Gastroesophageal sphincter (tissue), 4 donors: Measurements from ENCODE around the gene FAM43B. TPM values are rescaled to one million over a fixed set of nuclear protein-coding genes. Genes with fewer than 3 reads are reported as not detected.

Experiments used
- ATAC-seq: fragments of 150-250 bp; one replicate; pipeline ENCODE4 v1.9.1; 2016; ENCODE audit warnings: mild to moderate bottlenecking, moderate library complexity
- H3K27ac ChIP-seq, 4 donors: fragments of 200-600 bp; sonication (generic) in 3 of 4; 1 replicate in 3 of 4; 2 replicates in 1 of 4; pipeline ENCODE4 v1.5.1; 2016 to 2019
- H3K27me3 ChIP-seq: fragments of 200-600 bp; sonication (generic); one replicate; pipeline ENCODE4 v1.5.1; 2019
- H3K36me3 ChIP-seq, 2 donors: fragments of 200-600 bp; sonication (generic); one replicate each; pipeline ENCODE4 v1.5.1; 2019; ENCODE audit warnings: control low read depth in 1 of 2
- H3K4me1 ChIP-seq, 3 donors: fragments of 200-600 bp; sonication (generic); 1 replicate in 2 of 3; 2 replicates in 1 of 3; pipeline ENCODE4 v1.5.1; 2016 to 2019; ENCODE audit warnings: control low read depth in 2 of 3
- H3K4me3 ChIP-seq, 2 donors: fragments of 200-600 bp; sonication (generic); one replicate each; pipeline ENCODE4 v1.5.1; 2019; ENCODE audit warnings: mild to moderate bottlenecking in 1 of 2, moderate library complexity in 1 of 2
- H3K9me3 ChIP-seq, 3 donors: fragments of 200-600 bp; sonication (generic); one replicate each; pipeline ENCODE4 v1.5.1; 2017 to 2019; ENCODE audit warnings: control low read depth in 2 of 3
- EP300 ChIP-seq: sonication (generic); formaldehyde crosslinking; IDR thresholded peaks from one replicate; pipeline ENCODE4 v1.6.1; 2017; ENCODE audit warnings: antibody characterized with exemption, mild to moderate bottlenecking
- POLR2A ChIP-seq, 2 donors: fragments of 450-650 bp; IDR thresholded peaks; one replicate each; pipeline ENCODE4 v1.6.1; 2017; ENCODE audit warnings: antibody characterized with exemption in 2 of 2, mild to moderate bottlenecking in 2 of 2, moderate library complexity in 1 of 2
- POLR2AphosphoS5 ChIP-seq: sonication (generic); formaldehyde crosslinking; IDR thresholded peaks from one replicate; pipeline ENCODE4 v1.6.1; 2017; ENCODE audit warnings: antibody characterized with exemption
- WGBS, 2 donors: methylation state at CpG; one replicate each; pipeline ENCODE4 v1.1.5; 2018; ENCODE audit warnings: low coverage in 1 of 2; 5-methylcytosine and 5-hydroxymethylcytosine counted together
- total RNA-seq, 4 donors: library from RNA; depleted of rRNA; stranded (reverse); fragments of >200 nt; gene quantifications; one replicate each; pipeline ENCODE4 v1.1.0, GENCODE V29; 2016
- TF ChIP-seq, protein P1 (sequence below), 4 experiments: fragments of 200-600 bp in 2 of 4; fragments of 450-650 bp in 2 of 4; sonication (generic) in 1 of 4; IDR thresholded peaks; one replicate each; pipeline ENCODE4 v1.5.1; 2017 to 2019; ENCODE audit warnings: antibody characterized with exemption in 4 of 4, mild to moderate bottlenecking in 2 of 4, moderate library complexity in 2 of 4

The FAM43B gene
- total RNA-seq, 4 donors from 2014 or later, result 0.62 to 1.3 (median 1.1) TPM

DNA sequence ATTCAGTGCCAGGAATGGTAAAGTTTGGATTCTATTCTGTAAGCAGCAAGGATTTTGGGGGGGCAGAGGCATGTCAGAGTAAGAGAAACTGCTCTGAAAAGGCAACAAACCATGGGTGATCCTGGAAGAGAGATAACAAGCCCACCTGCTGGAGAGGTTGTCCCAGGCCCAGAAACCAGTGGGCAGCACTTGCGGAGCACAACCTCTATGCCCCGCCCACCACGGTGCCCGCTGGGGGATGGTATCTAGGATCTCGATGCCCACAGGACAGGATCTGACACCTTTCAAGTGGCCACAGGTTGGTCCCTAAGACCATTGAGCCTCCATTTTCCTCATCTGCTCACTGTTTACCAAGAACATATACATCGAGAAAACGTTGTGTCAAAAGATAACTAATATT lies 24.2 kb upstream of the FAM43B start:
- Histone ChIP-seq H3K4me3 (no peak overlapping the region), H3K36me3 (no peaks in the 10 kb centered on the region), H3K4me1 (no peaks in the 10 kb centered on the region), H3K27ac (no peak overlapping the region), H3K27me3 (peaks cover 68% of the 10 kb centered on the region), H3K9me3 (no peaks in the 10 kb centered on the region)
- WGBS, 2 donors, result 49 to 66% methylated on average over 6 to 7 of the region's 7 CpGs
- ATAC-seq, result no peak
- no peak for TF ChIP-seq EP300
- no peak for TF ChIP-seq POLR2AphosphoS5
- no peak for TF ChIP-seq POLR2A (IDR thresholded peaks at IDR 0.05)

DNA sequence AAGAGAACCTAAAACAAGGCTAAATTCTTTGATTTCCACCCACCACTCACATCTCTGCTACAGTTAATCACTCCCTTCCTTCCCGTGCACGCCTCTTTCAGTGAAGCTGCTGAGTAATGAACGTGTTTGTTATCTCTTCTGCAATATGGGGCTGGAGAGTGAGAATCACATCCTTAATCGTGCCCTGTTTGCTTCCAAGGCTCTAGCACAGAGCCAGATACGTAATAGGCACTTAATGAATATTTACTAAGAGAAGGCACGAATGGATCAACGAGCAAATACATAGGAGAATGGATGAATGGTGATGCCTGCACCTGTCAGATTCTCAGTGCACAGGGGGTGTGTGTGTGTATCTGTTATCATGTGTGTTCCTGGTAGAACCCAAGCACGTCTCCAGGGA lies 22.1 kb upstream of the FAM43B start:
- no peaks in the 10 kb centered on the region for H3K9me3 ChIP-seq
- TF ChIP-seq POLR2AphosphoS5, result no peak
- TF ChIP-seq EP300, result no peak
- TF ChIP-seq POLR2A (IDR thresholded peaks at IDR 0.05), result no peak
- TF ChIP-seq, protein P1, sequence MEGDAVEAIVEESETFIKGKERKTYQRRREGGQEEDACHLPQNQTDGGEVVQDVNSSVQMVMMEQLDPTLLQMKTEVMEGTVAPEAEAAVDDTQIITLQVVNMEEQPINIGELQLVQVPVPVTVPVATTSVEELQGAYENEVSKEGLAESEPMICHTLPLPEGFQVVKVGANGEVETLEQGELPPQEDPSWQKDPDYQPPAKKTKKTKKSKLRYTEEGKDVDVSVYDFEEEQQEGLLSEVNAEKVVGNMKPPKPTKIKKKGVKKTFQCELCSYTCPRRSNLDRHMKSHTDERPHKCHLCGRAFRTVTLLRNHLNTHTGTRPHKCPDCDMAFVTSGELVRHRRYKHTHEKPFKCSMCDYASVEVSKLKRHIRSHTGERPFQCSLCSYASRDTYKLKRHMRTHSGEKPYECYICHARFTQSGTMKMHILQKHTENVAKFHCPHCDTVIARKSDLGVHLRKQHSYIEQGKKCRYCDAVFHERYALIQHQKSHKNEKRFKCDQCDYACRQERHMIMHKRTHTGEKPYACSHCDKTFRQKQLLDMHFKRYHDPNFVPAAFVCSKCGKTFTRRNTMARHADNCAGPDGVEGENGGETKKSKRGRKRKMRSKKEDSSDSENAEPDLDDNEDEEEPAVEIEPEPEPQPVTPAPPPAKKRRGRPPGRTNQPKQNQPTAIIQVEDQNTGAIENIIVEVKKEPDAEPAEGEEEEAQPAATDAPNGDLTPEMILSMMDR (IDR thresholded peaks at IDR 0.05), result no peak
- H3K4me1 ChIP-seq, result no peaks in the 10 kb centered on the region
- WGBS, 2 donors, result 22 to 44% methylated on average over 6 to 7 of the region's 8 CpGs
- no peak for ATAC-seq
- H3K36me3 ChIP-seq, result no peaks in the 10 kb centered on the region
- no peak overlapping the region for H3K27ac ChIP-seq
- peaks cover 73% of the 10 kb centered on the region for H3K27me3 ChIP-seq
- H3K4me3 ChIP-seq, result no peak overlapping the region

DNA sequence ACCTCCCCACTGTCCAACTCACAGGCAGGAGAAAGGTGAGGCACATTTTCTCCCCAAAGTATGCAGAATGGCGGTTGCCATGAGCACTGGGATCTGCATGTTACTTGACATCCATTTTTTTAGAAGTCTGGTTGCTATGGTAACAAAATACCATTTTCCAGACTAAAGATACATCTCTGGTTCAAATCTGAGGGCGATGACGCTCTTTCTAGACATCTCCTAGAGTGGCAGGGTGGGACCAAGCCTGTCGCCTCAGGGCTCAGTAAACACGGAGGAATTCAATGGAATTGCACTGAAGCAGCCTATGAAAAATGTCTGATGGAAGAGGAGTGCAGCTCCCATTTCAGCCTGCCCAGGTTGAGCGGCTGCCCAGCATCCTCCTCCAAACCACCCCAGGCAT lies 21.5 kb upstream of the FAM43B start:
- no peak for ATAC-seq
- H3K27me3 ChIP-seq, result peaks cover 73% of the 10 kb centered on the region

DNA sequence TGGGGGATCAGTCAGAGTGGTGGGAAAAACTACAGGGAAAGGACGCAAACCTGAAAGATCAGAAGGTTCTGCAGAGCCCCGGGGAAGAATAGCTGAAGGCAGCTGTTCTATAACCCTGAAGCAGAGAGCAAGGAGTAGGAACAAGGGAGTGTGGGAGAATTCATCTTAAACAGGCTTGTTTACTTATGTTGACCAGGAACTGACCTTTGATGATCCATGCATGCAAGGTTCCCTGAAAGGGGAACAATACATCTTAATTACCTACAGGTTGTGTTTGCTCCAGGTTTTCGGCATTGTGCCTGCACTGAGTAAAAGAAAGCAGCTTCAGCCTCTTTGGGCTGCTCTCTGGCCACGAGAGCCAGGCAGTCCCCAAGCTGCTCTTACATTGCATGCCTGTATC lies 18.7 kb upstream of the FAM43B start:
- Histone ChIP-seq H3K36me3 (no peaks in the 10 kb centered on the region), H3K4me1 (no peaks in the 10 kb centered on the region), H3K9me3 (no peaks in the 10 kb centered on the region), H3K4me3 (no peak overlapping the region), H3K27me3 (peaks cover 57% of the 10 kb centered on the region), H3K27ac (no peak overlapping the region)
- no peak for TF ChIP-seq POLR2A (IDR thresholded peaks at IDR 0.05)
- no peak for TF ChIP-seq EP300
- TF ChIP-seq, protein P1 (IDR thresholded peaks at IDR 0.05), result no peak
- no peak for TF ChIP-seq POLR2AphosphoS5
- no peak for ATAC-seq
- 54 to 60% methylated on average over 2 to 4 of the region's 4 CpGs for WGBS, 2 donors

More for the DNA sequence above, 21.5 kb upstream of the FAM43B start:
- TF ChIP-seq POLR2A (IDR thresholded peaks at IDR 0.05) (no peak), EP300 (no peak), POLR2AphosphoS5 (no peak)
- TF ChIP-seq, protein P1 (IDR thresholded peaks at IDR 0.05), result no peak
- no peak overlapping the region for H3K4me3 ChIP-seq
- 39 to 70% methylated on average over 2 to 4 of the region's 6 CpGs for WGBS, 2 donors
- no peaks in the 10 kb centered on the region for H3K4me1 ChIP-seq
- no peaks in the 10 kb centered on the region for H3K36me3 ChIP-seq
- no peaks in the 10 kb centered on the region for H3K9me3 ChIP-seq
- no peak overlapping the region for H3K27ac ChIP-seq

DNA sequence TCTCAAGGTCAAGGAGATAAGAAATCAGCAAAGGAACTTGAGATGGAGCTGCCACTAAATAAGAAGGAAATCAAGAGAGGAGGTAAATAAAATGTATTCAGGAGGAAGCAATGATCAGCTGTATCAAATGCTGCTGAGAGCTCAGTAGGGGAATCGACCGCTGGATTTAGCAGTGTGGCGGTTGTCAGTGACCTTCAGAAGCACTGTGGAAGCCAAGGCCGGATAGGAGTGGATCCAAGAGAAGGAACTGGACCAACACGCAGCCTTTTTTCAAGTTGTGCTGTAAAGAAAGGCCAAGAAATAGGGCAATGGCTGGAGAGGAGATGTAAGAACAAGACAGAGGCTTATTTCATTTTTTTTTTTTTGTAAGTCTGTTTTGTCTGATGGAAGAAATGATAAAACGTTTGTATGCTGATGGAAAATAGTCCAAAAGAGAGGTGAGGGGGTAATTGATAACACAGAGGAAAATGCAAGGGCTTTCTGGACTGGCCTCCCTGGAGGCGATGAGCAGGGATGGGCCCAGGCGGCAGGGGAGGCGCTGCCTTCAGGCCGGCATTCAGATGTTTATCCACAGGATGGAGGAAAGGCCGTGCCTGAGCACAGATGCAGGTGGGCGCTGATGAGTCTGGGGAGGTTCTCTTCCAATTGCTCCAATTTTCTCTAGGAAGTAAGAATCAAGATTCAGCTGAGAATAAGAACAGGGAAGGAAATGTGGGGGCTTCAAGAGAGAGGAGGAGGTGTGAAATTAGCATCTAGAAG lies 17.5 kb upstream of the FAM43B start:
- TF ChIP-seq EP300, result no peak
- TF ChIP-seq POLR2A (IDR thresholded peaks at IDR 0.05), result no peak
- TF ChIP-seq, protein P1 (IDR thresholded peaks at IDR 0.05), result no peak
- TF ChIP-seq POLR2AphosphoS5, result no peak
- H3K36me3 ChIP-seq, result no peaks in the 10 kb centered on the region
- ATAC-seq, result no peak

More for the DNA sequence above, 17.5 kb upstream of the FAM43B start:
- Histone ChIP-seq H3K27me3 (peaks cover 46% of the 10 kb centered on the region), H3K27ac (no peak overlapping the region), H3K4me3 (no peak overlapping the region), H3K9me3 (no peaks in the 10 kb centered on the region), H3K4me1 (no peaks in the 10 kb centered on the region)
- WGBS, 2 donors, result 48 to 53% methylated on average over 8 to 12 of the region's 12 CpGs
